Peyer's patch (tissue), 4 donors: Measurements from ENCODE around the gene FBXO41. TPM values are rescaled to one million over a fixed set of nuclear protein-coding genes. Genes with fewer than 3 reads are reported as not detected.

Experiments used
- DNase-seq, 3 donors: peaks; one replicate each; pipeline ENCODE4 v3.0.0-alpha.2; 2017 to 2019
- H3K27ac ChIP-seq, 4 donors: fragments of 200-600 bp; sonication (generic); one replicate each; pipeline ENCODE4 v1.5.1; 2016 to 2019
- H3K27me3 ChIP-seq, 2 donors: fragments of 200-600 bp; sonication (generic); one replicate each; pipeline ENCODE4 v1.5.1; 2019
- H3K36me3 ChIP-seq, 3 donors: fragments of 200-600 bp; sonication (generic); one replicate each; pipeline ENCODE4 v1.5.1; 2016 to 2019
- H3K4me1 ChIP-seq, 4 donors: fragments of 200-600 bp; sonication (generic); one replicate each; pipeline ENCODE4 v1.5.1; 2016 to 2019
- H3K4me3 ChIP-seq, 4 donors: fragments of 200-600 bp; sonication (generic); 1 replicate in 3 of 4; 2 replicates in 1 of 4; pipeline ENCODE4 v1.5.1; 2016 to 2019; ENCODE audit warnings: mild to moderate bottlenecking in 1 of 4
- H3K9me3 ChIP-seq, 4 donors: fragments of 200-600 bp; sonication (generic); one replicate each; pipeline ENCODE4 v1.5.1; 2016 to 2019; ENCODE audit warnings: mild to moderate bottlenecking in 1 of 4
- POLR2A ChIP-seq, 2 donors: fragments of 450-650 bp; IDR thresholded peaks; one replicate each; pipeline ENCODE4 v1.5.1; 2017; ENCODE audit warnings: antibody characterized with exemption in 2 of 2, mild to moderate bottlenecking in 2 of 2, moderate library complexity in 2 of 2
- total RNA-seq, 4 donors: library from RNA; depleted of rRNA; stranded (reverse); fragments of >200 nt; gene quantifications; one replicate each; pipeline ENCODE4 v1.1.0, GENCODE V29; 2016
- TF ChIP-seq, protein P1 (sequence below), 6 experiments: fragments of 450-650 bp in 4 of 6; fragments of 200-600 bp in 2 of 6; sonication (generic) in 1 of 6; IDR thresholded peaks; one replicate each; pipeline ENCODE4 v1.5.1; 2017 to 2019; ENCODE audit warnings: antibody characterized with exemption in 6 of 6, mild to moderate bottlenecking in 3 of 6, moderate library complexity in 1 of 6

The FBXO41 gene
- total RNA-seq, 4 donors from 2014 or later = 1.8 to 12.4 (median 5.7) TPM

DNA sequence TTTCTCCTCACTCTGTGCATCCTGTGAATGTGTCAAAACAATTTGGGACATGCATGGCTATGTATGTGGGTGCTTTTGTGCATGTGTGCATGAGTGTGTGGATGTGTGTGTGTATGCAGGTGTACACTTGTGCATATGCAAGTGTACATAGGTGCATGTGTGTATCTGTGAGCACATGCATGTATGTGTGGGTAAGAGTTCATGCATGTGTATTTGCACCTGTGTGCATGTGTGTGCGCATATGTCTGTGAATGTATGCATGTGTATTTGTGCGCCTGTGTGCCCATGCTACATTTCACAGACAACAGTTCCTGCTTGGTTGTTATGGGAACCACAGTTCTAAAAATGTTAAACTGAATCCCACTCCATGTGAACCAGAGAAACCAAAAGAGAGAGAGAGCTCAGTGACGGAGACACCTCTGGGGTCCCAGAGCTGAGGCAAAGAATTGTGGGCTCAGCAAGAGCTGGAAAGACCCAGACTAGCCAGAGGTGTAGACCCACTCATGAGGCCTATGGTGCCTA lies 1.9 kb upstream of the FBXO41 start:
- Histone ChIP-seq H3K27ac (no peak overlapping the region), H3K4me1 (peaks cover 0 to 17% (median 4%) of the 10 kb centered on the region in 4 donors), H3K9me3 (no peaks in the 10 kb centered on the region), H3K27me3 (peaks cover 0 to under 1% of the 10 kb centered on the region in 2 donors), H3K4me3 (no peak overlapping the region), H3K36me3 (no peaks in the 10 kb centered on the region)
- TF ChIP-seq, protein P1, sequence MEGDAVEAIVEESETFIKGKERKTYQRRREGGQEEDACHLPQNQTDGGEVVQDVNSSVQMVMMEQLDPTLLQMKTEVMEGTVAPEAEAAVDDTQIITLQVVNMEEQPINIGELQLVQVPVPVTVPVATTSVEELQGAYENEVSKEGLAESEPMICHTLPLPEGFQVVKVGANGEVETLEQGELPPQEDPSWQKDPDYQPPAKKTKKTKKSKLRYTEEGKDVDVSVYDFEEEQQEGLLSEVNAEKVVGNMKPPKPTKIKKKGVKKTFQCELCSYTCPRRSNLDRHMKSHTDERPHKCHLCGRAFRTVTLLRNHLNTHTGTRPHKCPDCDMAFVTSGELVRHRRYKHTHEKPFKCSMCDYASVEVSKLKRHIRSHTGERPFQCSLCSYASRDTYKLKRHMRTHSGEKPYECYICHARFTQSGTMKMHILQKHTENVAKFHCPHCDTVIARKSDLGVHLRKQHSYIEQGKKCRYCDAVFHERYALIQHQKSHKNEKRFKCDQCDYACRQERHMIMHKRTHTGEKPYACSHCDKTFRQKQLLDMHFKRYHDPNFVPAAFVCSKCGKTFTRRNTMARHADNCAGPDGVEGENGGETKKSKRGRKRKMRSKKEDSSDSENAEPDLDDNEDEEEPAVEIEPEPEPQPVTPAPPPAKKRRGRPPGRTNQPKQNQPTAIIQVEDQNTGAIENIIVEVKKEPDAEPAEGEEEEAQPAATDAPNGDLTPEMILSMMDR (IDR thresholded peaks at IDR 0.05) = no peak
- no peak for TF ChIP-seq POLR2A (IDR thresholded peaks at IDR 0.05)
- no peak for DNase-seq

DNA sequence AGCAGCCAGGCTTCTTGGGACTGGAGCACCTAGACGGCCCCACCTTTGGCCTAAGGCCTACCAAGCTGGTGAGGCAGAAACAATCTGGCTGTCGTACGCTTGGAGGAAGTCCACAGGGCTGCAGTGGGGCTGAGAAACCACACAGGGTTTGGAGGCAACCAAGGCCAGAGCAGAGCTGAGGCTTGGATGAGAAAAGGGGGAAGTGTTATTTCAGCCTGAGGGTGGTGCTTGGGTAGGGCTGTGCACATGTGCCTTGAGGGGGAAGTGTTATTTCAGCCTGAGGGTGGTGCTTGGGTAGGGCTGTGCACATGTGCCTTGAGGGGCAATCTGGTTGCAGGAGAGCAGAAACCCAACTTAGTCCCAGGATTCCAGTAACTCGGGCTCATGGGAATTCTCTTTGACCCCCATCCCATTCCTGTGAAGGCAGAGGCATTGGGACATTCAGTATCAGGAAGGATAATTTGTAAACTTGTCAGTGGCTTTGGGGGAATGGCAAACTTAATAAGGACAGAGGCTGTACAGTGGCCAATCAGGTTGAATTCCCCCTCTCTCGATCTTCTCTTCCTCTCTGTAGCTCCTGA lies 971 bp upstream of the FBXO41 start:
- Histone ChIP-seq H3K4me3 (peak overlapping the region; percentile 44 to 78 (median 59)), H3K36me3 (no peaks in the 10 kb centered on the region), H3K9me3 (no peaks in the 10 kb centered on the region), H3K27me3 (no peaks in the 10 kb centered on the region), H3K27ac (peak overlapping the region in 2 of 4 donors; percentile 52 to 86), H3K4me1 (peaks cover 0 to 15% (median 3%) of the 10 kb centered on the region in 4 donors)
- DNase-seq = peak in 2 of 3 donors; percentile 68 to 73
- no peak for TF ChIP-seq POLR2A (IDR thresholded peaks at IDR 0.05)
- TF ChIP-seq, protein P1 (IDR thresholded peaks at IDR 0.05) = no peak

DNA sequence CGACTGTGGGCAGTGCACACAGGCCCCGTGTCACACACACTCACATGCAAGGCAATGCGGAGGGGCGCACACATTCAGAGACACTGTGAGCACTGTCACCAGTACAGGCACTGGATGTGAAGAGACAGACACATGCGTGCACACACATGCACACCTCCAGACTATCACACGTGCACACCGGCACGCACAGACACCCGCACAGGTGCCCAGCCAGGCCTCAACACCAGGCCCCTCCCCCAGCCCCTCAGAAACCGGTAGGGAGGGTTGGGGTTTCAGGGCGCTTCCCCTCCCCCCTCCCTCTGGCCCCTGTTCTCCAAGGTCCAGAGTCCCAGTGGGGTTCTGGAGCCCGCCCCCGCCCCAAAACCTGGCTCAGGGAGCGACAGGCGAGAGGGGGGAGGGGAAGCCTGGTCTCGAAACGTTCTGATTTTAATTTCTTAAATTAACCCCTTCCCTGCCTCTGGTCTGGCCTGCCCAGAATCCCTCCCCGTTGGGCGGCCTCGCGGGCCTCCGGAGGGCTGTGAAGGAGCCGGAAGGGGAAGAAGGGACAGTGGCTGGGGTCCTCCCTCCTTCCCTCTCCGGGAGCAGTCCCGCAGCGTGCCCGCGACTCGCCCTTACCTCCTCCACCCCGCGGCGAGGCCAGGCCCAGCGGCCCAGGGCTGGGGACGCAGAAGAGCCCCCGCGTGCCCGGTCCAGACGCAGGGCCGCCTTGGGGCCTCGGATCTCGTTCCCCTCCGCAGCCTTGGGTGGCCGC lies 558 bp downstream of the FBXO41 start:
- Histone ChIP-seq H3K36me3 (no peaks in the 10 kb centered on the region), H3K4me1 (peaks cover 0 to 15% (median 3%) of the 10 kb centered on the region in 4 donors), H3K27me3 (no peaks in the 10 kb centered on the region), H3K27ac (peak overlapping the region in 2 of 4 donors; percentile 52 to 86), H3K4me3 (peak overlapping the region; percentile 44 to 78 (median 59)), H3K9me3 (no peaks in the 10 kb centered on the region)
- no peak for TF ChIP-seq POLR2A (IDR thresholded peaks at IDR 0.05)
- TF ChIP-seq, protein P1 (IDR thresholded peaks at IDR 0.05) = no peak
- peak in 2 of 3 donors; percentile 20 to 45 for DNase-seq

DNA sequence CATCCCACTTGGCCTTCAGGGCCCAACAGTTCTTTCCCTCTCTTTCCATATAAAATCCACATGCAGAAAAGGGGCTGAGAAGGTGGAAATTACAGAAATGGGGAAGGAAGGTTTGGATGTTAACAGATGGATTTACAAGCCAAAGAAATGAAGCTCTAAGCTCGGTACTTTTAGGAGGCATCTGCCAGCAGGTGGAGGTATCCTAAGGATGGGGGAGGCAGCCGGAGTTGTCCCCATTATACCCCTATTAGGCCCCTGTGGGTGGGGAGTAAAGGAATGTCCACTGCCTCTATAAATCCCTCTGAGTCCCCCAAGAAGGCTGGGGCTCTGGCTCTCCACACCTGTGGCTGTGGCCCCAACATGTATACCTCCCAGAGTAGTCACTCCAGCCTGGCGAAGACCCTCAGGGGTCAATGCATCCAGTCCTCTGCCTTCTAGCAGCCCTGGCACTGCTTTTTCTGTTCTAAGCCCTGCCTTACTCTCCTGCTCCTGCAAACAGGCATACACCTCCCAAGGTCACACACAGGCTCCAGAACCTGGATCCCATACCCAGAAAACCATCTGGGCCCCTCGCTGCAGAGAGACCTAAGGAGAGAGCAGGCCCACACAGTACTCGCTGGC lies 1.2 kb downstream of the FBXO41 start:
- H3K4me3 ChIP-seq = peak overlapping the region in 2 of 4 donors; percentile 53 to 78

DNA sequence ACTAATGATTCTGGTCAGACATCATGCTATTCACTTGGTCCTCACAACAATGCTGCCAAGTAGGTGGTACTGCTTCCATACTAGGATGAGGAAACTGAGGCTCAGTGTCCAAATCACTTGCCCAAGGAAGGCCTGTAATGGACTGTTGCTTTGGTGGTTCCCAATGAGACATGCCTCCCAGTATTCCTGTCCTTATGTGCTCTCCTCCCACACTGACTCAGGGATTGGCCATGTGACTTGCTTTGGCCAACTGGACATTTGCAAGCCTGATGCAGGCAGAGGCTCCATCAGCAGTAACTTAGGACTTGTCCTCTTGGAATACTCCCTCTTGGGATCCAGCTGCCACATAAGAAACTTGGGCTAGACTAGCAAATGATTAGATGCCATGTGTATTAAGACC lies 3.0 kb downstream of the FBXO41 start:
- Histone ChIP-seq H3K27ac (no peak overlapping the region), H3K4me3 (no peak overlapping the region), H3K36me3 (no peaks in the 10 kb centered on the region), H3K4me1 (peaks cover 0 to 15% (median 3%) of the 10 kb centered on the region in 4 donors), H3K27me3 (no peaks in the 10 kb centered on the region), H3K9me3 (no peaks in the 10 kb centered on the region)
- DNase-seq = no peak
- no peak for TF ChIP-seq POLR2A (IDR thresholded peaks at IDR 0.05)
- TF ChIP-seq, protein P1 (IDR thresholded peaks at IDR 0.05) = no peak

More for the DNA sequence above, 1.2 kb downstream of the FBXO41 start:
- TF ChIP-seq, protein P1 (IDR thresholded peaks at IDR 0.05) = no peak
- no peak for TF ChIP-seq POLR2A (IDR thresholded peaks at IDR 0.05)
- H3K36me3 ChIP-seq = no peaks in the 10 kb centered on the region
- H3K27me3 ChIP-seq = no peaks in the 10 kb centered on the region
- no peak overlapping the region for H3K27ac ChIP-seq
- H3K9me3 ChIP-seq = no peaks in the 10 kb centered on the region
- DNase-seq = no peak
- peaks cover 0 to 15% (median 3%) of the 10 kb centered on the region in 4 donors for H3K4me1 ChIP-seq
